ENCODE results near the gene SNAPIN. TPM values are rescaled to one million over a fixed set of nuclear protein-coding genes. Genes with fewer than 3 reads are reported as not detected.

SNAPIN gene, protein sequence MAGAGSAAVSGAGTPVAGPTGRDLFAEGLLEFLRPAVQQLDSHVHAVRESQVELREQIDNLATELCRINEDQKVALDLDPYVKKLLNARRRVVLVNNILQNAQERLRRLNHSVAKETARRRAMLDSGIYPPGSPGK
- total RNA-seq, result 53.3 TPM

GRCh38 chr1:153658400-153659174, at the start of gene SNAPIN:
Gene SNAPIN, plus strand, starts transcription at chr1:153658703. Its CDS starts 41 bp downstream, at chr1:153658744.

GRCh38 chr1:153612755-153613331, 45.7 kb upstream of the SNAPIN start, which contains the start of gene S100A16:
Gene S100A16, minus strand, starts transcription at chr1:153613137. Its CDS starts 4,986 bp downstream, at chr1:153608151.

GRCh38 chr1:153616144-153616916, 42.2 kb upstream of the SNAPIN start, which contains the start of gene S100A14:
Gene S100A14, minus strand, starts transcription at chr1:153616325. Its CDS starts 467 bp downstream, at chr1:153615858.

DNA sequence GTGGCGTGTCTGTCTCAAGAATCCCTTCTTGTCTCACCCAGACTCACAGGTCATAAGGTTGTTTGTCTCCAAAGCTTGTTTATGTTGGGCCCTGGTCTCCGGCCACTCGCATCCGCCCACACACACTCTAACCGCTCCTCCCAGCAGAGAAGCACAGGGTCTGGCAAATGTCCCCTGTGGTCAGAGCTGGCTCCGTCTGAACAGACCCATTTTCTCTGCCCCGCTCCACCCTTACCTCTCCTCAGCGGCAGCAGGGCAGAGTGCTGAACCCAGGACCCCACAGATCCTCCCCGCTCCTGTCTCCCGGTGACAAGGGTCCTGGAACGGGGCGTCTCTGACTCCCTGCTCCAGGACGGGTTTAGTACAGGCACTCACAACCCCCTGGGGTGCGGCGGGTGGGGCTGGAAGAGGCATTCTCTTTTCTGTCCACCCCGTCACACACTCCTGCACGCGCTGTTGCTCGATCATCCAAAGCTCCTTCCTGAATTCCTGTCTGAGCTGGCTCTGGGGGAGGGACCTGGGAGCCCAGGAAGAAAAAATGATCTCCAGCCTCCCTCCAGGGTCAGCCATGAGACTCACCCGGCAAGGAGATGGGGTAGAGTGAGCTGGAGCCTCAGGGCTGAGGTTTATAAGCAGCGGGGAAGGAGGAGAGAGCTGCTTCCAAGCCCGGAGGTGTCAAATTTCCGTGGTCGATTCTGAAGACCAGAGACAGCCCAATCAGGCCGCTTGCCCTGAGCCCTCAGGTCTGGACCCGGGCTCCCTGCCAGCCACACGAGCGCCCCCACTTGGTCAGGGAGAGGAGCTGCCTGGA, 31.4 kb upstream of the SNAPIN start, which contains the start of gene S100A13:
Gene S100A13, minus strand, starts transcription at position 602 of the 811 bp plus-strand sequence. CDS start 1,033 bp downstream, outside the sequence.

GRCh38 chr1:153627715-153628626, 30.5 kb upstream of the SNAPIN start, which contains the start of gene S100A1:
Gene S100A1, plus strand, starts transcription at chr1:153628434. Its CDS starts 2,088 bp downstream, at chr1:153630522.

GRCh38 chr1:153633754-153634665, 24.5 kb upstream of the SNAPIN start, which contains the start of gene CHTOP:
Gene CHTOP, plus strand, starts transcription at chr1:153634066. Its CDS starts 2,523 bp downstream, at chr1:153636589.

GRCh38 chr1:153670859-153671627, 12.5 kb downstream of the SNAPIN start, which contains the start of gene ILF2:
Gene ILF2, minus strand, starts transcription at chr1:153670993. Its CDS starts 71 bp downstream, at chr1:153670922.

DNA sequence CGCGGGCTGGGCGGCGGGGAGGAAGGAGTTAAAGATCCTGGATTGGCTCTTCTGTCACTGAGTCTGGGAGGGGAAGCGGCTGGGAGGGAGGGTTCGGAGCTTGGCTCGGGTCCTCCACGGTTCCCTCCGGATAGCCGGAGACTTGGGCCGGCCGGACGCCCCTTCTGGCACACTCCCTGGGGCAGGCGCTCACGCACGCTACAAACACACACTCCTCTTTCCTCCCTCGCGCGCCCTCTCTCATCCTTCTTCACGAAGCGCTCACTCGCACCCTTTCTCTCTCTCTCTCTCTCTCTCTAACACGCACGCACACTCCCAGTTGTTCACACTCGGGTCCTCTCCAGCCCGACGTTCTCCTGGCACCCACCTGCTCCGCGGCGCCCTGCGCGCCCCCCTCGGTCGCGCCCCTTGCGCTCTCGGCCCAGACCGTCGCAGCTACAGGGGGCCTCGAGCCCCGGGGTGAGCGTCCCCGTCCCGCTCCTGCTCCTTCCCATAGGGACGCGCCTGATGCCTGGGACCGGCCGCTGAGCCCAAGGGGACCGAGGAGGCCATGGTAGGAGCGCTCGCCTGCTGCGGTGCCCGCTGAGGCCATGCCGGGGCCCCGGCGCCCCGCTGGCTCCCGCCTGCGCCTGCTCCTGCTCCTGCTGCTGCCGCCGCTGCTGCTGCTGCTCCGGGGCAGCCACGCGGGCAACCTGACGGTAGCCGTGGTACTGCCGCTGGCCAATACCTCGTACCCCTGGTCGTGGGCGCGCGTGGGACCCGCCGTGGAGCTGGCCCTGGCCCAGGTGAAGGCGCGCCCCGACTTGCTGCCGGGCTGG, 20.2 kb downstream of the SNAPIN start, which contains the start of gene NPR1:
Gene NPR1, plus strand, starts transcription at position 170 of the 818 bp plus-strand sequence. Its CDS starts 421 bp downstream, at position 591.

Small RNA genes within 50 kb of the gene (small RNA-seq; reads per million reads assigned to genes)
- gene MIR8083, result not detected
- gene RN7SL372P, result not detected

Other genes starting within 250 kb of the SNAPIN start
- not detected for gene S100A7A, start 242.2 kb upstream of the SNAPIN start, total RNA-seq
- not detected for gene S100A7, start 198.1 kb upstream of the SNAPIN start, total RNA-seq
- gene S100A6, start 122.7 kb upstream of the SNAPIN start, total RNA-seq, result 51.7 TPM
- gene S100A5, start 117.8 kb upstream of the SNAPIN start, total RNA-seq, result not detected
- 3.2 TPM for gene S100A4, start 112.9 kb upstream of the SNAPIN start, total RNA-seq
- gene S100A3, start 109.4 kb upstream of the SNAPIN start, total RNA-seq, result not detected
- gene S100A2, start 92.9 kb upstream of the SNAPIN start, total RNA-seq, result not detected
- 48.0 TPM for gene S100A16, start 45.6 kb upstream of the SNAPIN start, total RNA-seq
- gene S100A14, start 42.4 kb upstream of the SNAPIN start, total RNA-seq, result not detected
- 15.0 TPM for gene S100A13, start 31.2 kb upstream of the SNAPIN start, total RNA-seq
- gene S100A1, start 30.3 kb upstream of the SNAPIN start, total RNA-seq, result 2.1 TPM
- gene CHTOP, start 24.6 kb upstream of the SNAPIN start, total RNA-seq, result 68.7 TPM
- gene ILF2, start 12.3 kb downstream of the SNAPIN start, total RNA-seq, result 182 TPM
- 0.46 TPM for gene NPR1, start 20.0 kb downstream of the SNAPIN start, total RNA-seq
- gene INTS3, start 69.3 kb downstream of the SNAPIN start, total RNA-seq, result 47.5 TPM
- 15.9 TPM for gene SLC27A3, start 116.7 kb downstream of the SNAPIN start, total RNA-seq